ENCODE data around the gene OBSCN. TPM values are rescaled to one million over a fixed set of nuclear protein-coding genes. Genes with fewer than 3 reads are reported as not detected.

Gene OBSCN
- total RNA-seq, 1 experiment from 2014 or later = 33.3 TPM

DNA sequence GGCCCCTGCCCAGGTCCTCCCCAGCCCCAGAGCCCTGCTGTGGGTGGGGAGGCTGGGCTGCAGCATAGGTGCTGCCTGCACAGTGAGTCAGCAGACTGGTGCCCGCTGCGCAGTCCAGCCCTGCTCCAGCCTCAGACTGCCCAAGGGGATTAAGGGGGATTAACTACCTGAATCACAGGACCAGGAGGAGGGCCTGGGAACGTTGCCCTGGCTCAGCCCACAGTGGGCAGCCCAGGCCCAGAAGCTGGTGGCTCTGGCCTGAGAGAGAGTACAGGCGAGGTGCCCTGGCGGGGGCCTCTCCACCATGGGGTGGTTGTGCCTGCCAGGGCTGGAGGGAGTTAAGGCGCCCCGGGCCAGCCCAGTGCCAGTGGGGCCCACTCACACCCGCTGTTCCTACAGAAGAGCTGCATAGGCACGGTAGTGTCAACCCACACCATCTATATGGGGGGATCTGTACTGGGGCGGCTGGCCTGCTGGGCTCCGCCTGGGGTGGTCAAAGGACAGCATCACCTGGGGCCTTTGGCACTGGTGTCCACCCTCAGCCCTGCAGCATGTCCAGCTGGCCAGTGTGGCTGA lies 2.3 kb downstream of the OBSCN start:
- no peak overlapping the region for H2BK120ac ChIP-seq (ENCODE audit: low read depth, low read length, poor library complexity, severe bottlenecking)
- H4K5ac ChIP-seq (ENCODE audit: insufficient read length, low read depth, low read length) = no peak overlapping the region
- H3K4me2 ChIP-seq (ENCODE audit: insufficient read depth, insufficient read length, low read length) = no peak overlapping the region
- H3K23me2 ChIP-seq (ENCODE audit: insufficient read length, low read depth, low read length, poor library complexity, severe bottlenecking) = peaks cover 15% of the 10 kb centered on the region
- H3K56ac ChIP-seq (ENCODE audit: insufficient read length, low read depth, low read length) = no peak overlapping the region
- H3K9me3 Mint-ChIP-seq = no peaks in the 10 kb centered on the region
- no peak overlapping the region for H3K23ac ChIP-seq (ENCODE audit: insufficient read length, low read depth, low read length)
- no peak overlapping the region for H3T11ph ChIP-seq (ENCODE audit: low read length)
- H3K27me3 Mint-ChIP-seq (ENCODE audit: low read depth) = peaks cover 12% of the 10 kb centered on the region
- H4K20me1 ChIP-seq (ENCODE audit: control insufficient read depth, insufficient read depth, insufficient read length) = no peaks in the 10 kb centered on the region
- H3K27ac Mint-ChIP-seq = no peak overlapping the region
- no peak overlapping the region for H3K4ac ChIP-seq (ENCODE audit: low read depth, low read length)
- no peaks in the 10 kb centered on the region for H3K79me1 ChIP-seq (ENCODE audit: insufficient read depth, low read depth, low read length, poor library complexity, severe bottlenecking)
- H3K14ac ChIP-seq (ENCODE audit: insufficient read depth, low read length) = no peak overlapping the region
- H2BK5ac ChIP-seq (ENCODE audit: insufficient read length, low read length) = no peak overlapping the region
- H4K8ac ChIP-seq (replicated peaks; ENCODE audit: insufficient read length, low read depth, low read length) = no peak overlapping the region
- H2AK5ac ChIP-seq (ENCODE audit: insufficient read length, low read length) = no peak overlapping the region
- peaks cover 2% of the 10 kb centered on the region in 2 experiments; a peak in 2 of 4 replicates for H3K4me1 Mint-ChIP-seq
- H3K9ac ChIP-seq (ENCODE audit: extremely low read depth, insufficient read length, low read length) = no peak overlapping the region
- no peak overlapping the region for H3K18ac ChIP-seq (ENCODE audit: insufficient read length, low read depth, low read length)
- H3K27ac ChIP-seq (ENCODE audit: insufficient read length, low read depth, low read length) = no peak overlapping the region
- no peak overlapping the region for H2BK20ac ChIP-seq (ENCODE audit: low read depth, low read length, poor library complexity, severe bottlenecking)
- no peaks in the 10 kb centered on the region for H3K36me3 Mint-ChIP-seq (ENCODE audit: insufficient read depth in 1 of 3, low read depth in 3 of 3)
- H3K4me1 ChIP-seq (ENCODE audit: insufficient read depth, low read length) = no peaks in the 10 kb centered on the region; the same call in 1 of the 2 replicates
- WGBS (ENCODE audit: extremely low coverage, insufficient read length, low lambda C conversion rate) = no CpG with 5 or more reads among the region's 11 CpGs
- H4K91ac ChIP-seq (ENCODE audit: insufficient read length, low read depth, low read length) = no peak overlapping the region
- no peak overlapping the region for H2BK15ac ChIP-seq (ENCODE audit: low read depth, low read length)
- H3K79me2 ChIP-seq (ENCODE audit: insufficient read depth, low read length) = no peaks in the 10 kb centered on the region
- TF ChIP-seq, protein P1, sequence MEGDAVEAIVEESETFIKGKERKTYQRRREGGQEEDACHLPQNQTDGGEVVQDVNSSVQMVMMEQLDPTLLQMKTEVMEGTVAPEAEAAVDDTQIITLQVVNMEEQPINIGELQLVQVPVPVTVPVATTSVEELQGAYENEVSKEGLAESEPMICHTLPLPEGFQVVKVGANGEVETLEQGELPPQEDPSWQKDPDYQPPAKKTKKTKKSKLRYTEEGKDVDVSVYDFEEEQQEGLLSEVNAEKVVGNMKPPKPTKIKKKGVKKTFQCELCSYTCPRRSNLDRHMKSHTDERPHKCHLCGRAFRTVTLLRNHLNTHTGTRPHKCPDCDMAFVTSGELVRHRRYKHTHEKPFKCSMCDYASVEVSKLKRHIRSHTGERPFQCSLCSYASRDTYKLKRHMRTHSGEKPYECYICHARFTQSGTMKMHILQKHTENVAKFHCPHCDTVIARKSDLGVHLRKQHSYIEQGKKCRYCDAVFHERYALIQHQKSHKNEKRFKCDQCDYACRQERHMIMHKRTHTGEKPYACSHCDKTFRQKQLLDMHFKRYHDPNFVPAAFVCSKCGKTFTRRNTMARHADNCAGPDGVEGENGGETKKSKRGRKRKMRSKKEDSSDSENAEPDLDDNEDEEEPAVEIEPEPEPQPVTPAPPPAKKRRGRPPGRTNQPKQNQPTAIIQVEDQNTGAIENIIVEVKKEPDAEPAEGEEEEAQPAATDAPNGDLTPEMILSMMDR (conservative IDR thresholded peaks at IDR 0.05) = no peak
- H3K4me3 Mint-ChIP-seq = no peak overlapping the region
- H3K9me3 ChIP-seq (ENCODE audit: control insufficient read depth, low read depth, low read length) = no peaks in the 10 kb centered on the region
- no peak overlapping the region for H2BK12ac ChIP-seq (ENCODE audit: insufficient read length, low read depth, low read length)
- DNase-seq = no peak
- no peak overlapping the region for H2AFZ ChIP-seq (ENCODE audit: low read length)
- no peaks in the 10 kb centered on the region; the same call in 1 of the 2 replicates for H3K27me3 ChIP-seq (ENCODE audit: insufficient read depth, low read length)

Data from H9 (cell line).